ENCODE data around the gene WDR89. TPM values are rescaled to one million over a fixed set of nuclear protein-coding genes. Genes with fewer than 3 reads are reported as not detected.
A peak's percentile ranks its signal among the peaks of the same experiment; 100 is the strongest.

The WDR89 gene
- total and polyA plus RNA-seq, 9 of the 15 experiments (the other 6 are each of a cell fraction or from before 2014, with no cell fraction given) = 9.3 to 25.6 (median 16.2) TPM

- TF ChIP-seq NUFIP1 (IDR thresholded peaks at IDR 0.05; ENCODE audit: partially characterized antibody) = no peak
- TF ChIP-seq, protein P1, sequence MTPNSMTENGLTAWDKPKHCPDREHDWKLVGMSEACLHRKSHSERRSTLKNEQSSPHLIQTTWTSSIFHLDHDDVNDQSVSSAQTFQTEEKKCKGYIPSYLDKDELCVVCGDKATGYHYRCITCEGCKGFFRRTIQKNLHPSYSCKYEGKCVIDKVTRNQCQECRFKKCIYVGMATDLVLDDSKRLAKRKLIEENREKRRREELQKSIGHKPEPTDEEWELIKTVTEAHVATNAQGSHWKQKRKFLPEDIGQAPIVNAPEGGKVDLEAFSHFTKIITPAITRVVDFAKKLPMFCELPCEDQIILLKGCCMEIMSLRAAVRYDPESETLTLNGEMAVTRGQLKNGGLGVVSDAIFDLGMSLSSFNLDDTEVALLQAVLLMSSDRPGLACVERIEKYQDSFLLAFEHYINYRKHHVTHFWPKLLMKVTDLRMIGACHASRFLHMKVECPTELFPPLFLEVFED (CRISPR knock-in tag; conservative IDR thresholded peaks at IDR 0.05) = no peak
- TF ChIP-seq HCFC1 (IDR thresholded peaks at IDR 0.05; ENCODE audit: low read depth, low read length) = peak; percentile 88
- TF ChIP-seq TAF9B (IDR thresholded peaks at IDR 0.05; ENCODE audit: partially characterized antibody) = peak; percentile 19
- TF ChIP-seq SRF (CRISPR knock-in tag; IDR thresholded peaks at IDR 0.05) = no peak
- no peak for TF ChIP-seq NR2C2 (CRISPR knock-in tag; IDR thresholded peaks at IDR 0.05)
- TF ChIP-seq NR2C2 (tag; IDR thresholded peaks at IDR 0.05) = 0 out of 2 replicates have a peak, but pooled peaks have one; percentile 9
- TF ChIP-seq FOS (IDR thresholded peaks at IDR 0.05; ENCODE audit: extremely low read depth, insufficient read length) = peak; percentile 30
- TF ChIP-seq KDM1A (IDR thresholded peaks at IDR 0.05) = no peak
- TF ChIP-seq ESRRA (IDR thresholded peaks at IDR 0.05; ENCODE audit: borderline replicate concordance, low read depth) = peak; percentile 17; the same call in 1 of the 2 replicates
- peak; percentile 77 for TF ChIP-seq GABPA (tag; conservative IDR thresholded peaks at IDR 0.05; ENCODE audit: low read depth)
- TF ChIP-seq, protein P2, sequence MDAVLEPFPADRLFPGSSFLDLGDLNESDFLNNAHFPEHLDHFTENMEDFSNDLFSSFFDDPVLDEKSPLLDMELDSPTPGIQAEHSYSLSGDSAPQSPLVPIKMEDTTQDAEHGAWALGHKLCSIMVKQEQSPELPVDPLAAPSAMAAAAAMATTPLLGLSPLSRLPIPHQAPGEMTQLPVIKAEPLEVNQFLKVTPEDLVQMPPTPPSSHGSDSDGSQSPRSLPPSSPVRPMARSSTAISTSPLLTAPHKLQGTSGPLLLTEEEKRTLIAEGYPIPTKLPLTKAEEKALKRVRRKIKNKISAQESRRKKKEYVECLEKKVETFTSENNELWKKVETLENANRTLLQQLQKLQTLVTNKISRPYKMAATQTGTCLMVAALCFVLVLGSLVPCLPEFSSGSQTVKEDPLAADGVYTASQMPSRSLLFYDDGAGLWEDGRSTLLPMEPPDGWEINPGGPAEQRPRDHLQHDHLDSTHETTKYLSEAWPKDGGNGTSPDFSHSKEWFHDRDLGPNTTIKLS (IDR thresholded peaks at IDR 0.05; ENCODE audit: borderline replicate concordance, low read depth) = peak; percentile 12; the same call in 1 of the 2 replicates
- TF ChIP-seq ATF1 (CRISPR knock-in tag; IDR thresholded peaks at IDR 0.05) = no peak
- peak; percentile 75 for TF ChIP-seq ATF1 (tag; IDR thresholded peaks at IDR 0.05)
- TF ChIP-seq PHF8 (IDR thresholded peaks at IDR 0.05; ENCODE audit: borderline replicate concordance, low read length) = 0 out of 2 replicates have a peak, but pooled peaks have one; percentile 47
- no peak for TF ChIP-seq ZNF354B (CRISPR knock-in tag; IDR thresholded peaks at IDR 0.05)
- peak; percentile 82 for TF ChIP-seq ZNF143 (CRISPR knock-in tag; IDR thresholded peaks at IDR 0.05)
Observed at GRCh38 chr14:63642229-63642611, 549 bp upstream of the WDR89 start (continued).
